Kidney tubule cell (primary cell): Measurements from ENCODE around the gene ACTL8.

Experiments used
- DNase-seq: peaks from one replicate; pipeline ENCODE4 v3.0.0-alpha.2; 2018; ENCODE audit warnings: low spot score

ACTL8 gene

DNA sequence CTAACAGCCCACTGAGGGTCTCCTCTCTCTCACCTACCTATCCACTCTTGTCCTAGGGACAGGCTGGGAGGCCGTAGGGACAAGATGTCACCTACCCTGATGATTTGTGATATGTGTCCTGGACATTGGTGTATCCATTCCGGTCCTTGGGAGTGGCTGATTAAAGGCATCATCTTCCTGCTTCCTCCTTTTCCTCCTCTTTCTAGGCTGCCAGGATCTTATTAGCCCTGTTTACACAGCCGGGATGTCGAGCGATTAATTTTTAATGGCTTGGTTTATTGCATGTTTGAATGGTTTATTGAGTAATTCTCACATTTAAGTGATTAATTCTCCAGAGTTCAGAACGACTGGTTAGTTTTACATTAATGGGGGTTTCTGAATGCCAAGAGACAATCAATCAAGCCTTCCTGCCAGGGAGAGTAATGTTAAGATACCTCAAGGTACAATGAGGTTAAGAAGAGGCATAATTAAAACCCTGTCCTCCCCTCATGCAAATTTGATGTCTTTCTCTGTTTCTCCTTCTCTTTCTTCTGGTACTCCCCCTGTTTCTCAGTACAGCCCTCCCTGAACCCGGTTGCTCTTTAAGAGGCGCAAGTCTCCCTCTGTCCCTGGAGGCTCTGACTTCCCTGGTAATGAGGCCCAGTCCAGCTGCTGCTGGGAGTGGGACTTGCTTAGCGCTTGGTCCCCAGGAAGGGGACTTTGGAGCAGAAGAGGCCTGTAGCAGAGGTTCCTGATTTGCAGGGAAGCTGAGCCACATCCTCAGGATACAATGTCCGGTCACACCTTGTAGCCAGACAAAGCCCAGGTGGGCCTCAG is 50.9 kb downstream of the ACTL8 start:
- no peak for DNase-seq

- no peak for DNase-seq
Measured at GRCh38 chr1:17808816-17809215, 53.7 kb downstream of the ACTL8 start.

GRCh38 chr1:17810668-17811067 is 55.5 kb downstream of the ACTL8 start:
- DNase-seq: no peak

GRCh38 chr1:17816511-17816910 is 61.4 kb downstream of the ACTL8 start:
- no peak for DNase-seq

DNA sequence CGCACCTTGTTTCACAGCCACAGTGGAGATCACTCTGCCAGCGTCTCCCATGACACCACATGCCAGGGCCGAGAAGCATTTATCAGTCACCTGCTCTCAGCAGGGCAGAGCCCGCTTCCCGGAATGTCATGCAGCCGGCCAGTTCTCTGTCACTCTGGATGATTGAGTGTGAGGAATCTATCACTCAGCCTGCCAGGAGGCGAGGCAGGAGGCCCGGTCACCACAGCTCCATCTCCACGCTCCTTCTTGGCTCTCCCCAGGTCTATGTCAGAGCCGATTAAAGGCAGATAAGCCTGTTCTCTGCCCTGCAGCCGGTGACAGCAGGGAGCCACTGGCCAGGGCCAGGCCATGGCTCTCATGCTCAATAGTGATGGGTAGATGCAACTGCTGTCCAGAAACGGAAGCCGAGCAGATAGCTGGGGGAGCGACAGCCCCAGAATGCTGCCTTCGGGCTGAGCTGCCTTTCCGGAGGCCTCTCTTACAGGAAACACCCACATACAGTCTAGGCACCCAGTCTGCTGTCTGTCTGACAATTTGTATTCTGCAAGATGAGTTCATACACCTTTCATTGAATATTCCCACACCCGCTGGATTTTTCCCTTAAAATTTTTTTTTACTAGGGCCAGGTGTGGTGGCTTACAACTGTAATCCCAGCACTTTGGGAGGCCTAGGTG is 64.1 kb downstream of the ACTL8 start:
- DNase-seq: peak; percentile 70

DNA sequence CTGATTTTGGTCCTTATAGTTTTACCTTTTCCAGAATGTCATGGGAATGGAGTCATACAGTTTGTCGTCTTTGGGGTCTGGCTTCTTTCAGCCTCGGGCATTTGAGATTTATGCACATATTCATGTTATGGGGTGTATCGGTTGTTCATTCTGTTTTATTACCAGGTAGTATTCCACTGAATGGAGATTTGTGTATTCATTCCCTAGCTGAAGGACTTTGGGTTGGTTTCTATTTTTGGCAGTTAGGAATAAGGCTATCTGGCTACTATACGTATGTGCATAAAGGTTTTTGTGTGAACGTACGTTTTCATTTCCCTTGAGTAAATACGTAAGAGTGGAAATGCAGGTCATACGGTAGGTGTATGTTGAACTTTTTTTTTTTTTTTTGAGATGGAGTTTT is 65.1 kb downstream of the ACTL8 start:
- DNase-seq: no peak

DNA sequence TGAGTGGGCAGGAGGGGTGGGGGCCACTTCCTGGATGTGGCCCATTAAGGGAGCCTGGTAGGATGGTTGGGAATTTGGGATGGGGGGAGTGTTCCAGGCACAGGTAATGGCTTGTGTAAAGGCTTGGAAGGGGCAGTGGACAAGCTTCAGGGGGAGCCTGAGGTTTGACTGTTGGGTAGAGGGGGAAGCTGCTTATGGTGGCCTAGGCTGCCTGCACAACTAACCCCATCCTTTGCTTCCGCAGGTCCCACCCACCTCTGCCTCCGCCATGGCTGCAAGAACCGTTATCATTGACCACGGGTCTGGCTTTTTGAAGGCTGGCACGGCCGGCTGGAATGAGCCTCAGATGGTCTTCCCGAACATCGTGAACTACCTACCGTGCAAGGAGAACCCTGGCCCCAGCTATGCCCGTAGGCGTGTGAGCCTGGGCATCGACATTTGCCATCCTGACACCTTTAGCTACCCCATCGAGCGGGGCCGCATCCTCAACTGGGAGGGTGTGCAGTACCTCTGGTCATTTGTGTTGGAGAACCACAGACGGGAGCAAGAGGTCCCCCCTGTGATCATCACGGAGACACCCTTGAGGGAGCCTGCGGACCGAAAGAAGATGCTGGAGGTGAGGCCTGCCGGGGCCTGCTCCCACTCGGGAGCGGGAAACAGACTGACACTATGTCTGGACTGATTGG is 67.8 kb downstream of the ACTL8 start:
- no peak for DNase-seq

GRCh38 chr1:17825273-17826164 is 70.4 kb downstream of the ACTL8 start:
- no peak for DNase-seq

- DNase-seq: peak; percentile 38
Measured at GRCh38 chr1:17826165-17826488, 71.0 kb downstream of the ACTL8 start.

- DNase-seq: no peak
Measured at GRCh38 chr1:17828991-17829390, 73.9 kb downstream of the ACTL8 start.

- DNase-seq: no peak
Measured at GRCh38 chr1:17829579-17829978, 74.4 kb downstream of the ACTL8 start.

- peak; percentile 34 for DNase-seq
Measured at GRCh38 chr1:17831597-17831996, 76.5 kb downstream of the ACTL8 start.

DNA sequence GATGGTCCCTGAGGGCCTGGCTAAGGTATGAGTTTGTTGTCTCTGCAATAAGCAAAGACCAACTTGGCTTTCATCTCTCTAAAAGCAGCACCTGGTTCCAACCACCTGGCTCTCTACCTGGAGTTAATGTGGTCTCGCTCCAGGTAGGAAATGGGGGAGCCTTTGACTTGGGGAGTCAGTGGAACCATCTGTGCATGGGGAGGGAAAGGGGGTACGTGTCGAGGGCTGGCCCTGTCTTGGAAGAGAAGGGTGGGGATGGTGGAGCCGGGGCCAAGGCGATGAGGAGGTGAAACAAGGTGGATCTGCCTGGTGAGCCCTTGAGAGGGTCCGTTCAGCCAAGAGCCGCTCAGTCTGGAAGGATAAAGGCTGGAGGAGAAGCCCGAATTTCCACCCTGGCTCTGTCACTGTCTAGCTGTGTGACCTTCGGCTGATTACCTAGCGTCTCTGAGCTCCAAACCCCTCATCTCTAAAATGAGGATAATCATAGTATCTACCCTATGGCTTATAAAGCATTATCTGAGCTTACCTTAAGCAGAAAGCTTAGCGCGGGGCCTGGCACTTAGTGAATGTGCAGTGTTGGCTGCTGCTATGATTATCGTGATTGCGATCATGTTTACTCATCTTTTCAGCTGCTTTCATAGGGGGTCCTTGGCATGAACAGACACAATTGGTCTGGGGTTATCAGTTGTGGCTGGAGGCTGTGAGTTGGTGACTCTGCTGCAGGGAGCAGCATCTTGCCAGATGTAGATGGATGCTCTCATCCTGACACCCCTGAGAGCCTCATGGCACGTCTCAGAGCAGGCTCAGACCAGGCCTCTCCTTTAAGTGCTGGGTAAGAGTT is 78.7 kb downstream of the ACTL8 start:
- no peak for DNase-seq

DNA sequence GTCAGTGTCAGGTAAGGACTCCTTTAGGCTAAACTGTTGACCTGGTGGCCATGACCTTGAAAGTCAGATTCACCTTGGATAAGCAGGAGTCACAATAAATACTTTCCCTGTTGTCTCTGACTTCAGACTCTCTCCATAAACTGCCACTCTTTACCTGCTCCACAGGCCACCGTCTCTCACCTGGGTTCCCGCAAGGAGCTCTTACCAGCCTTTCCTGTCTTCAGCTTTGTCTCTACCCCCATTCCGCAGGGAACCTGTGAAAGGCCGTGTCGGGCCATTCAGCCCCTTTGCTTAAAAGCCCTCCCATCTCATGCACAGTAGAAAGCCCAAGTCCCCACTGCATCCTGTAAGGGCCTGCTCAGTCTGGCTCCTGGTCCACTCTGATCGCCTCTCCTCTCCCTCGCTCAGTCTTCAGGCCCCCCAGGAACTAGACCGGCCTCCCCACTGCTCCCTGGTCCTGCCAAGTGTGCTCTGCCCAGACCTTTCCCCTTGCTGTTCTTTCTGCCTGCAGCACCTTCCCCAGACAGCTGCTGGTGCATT is 79.5 kb downstream of the ACTL8 start:
- DNase-seq: no peak

- DNase-seq: no peak
Measured at GRCh38 chr1:17837233-17838030, 82.3 kb downstream of the ACTL8 start.

GRCh38 chr1:17839641-17840196 is 84.6 kb downstream of the ACTL8 start:
- no peak for DNase-seq

DNA sequence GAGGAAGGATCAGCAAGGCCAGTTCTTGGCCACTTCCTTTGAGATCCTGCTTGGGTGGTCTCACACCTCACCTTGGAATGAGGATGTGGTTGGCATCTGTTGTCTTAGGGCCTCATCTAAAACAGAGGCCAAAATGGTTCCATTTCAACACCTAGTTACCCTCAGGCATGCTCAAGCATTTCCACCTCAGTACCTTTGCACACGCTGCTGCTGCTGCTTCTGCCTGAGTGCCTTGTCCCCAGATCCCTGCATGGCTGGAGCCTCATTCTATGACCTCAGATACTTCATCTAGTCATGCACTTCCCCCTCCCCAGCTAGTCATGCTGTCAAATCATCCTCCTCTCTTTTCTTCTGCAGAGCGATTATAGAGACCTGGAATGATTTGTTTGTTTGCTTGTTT is 86.8 kb downstream of the ACTL8 start:
- peak; percentile 55 for DNase-seq

DNA sequence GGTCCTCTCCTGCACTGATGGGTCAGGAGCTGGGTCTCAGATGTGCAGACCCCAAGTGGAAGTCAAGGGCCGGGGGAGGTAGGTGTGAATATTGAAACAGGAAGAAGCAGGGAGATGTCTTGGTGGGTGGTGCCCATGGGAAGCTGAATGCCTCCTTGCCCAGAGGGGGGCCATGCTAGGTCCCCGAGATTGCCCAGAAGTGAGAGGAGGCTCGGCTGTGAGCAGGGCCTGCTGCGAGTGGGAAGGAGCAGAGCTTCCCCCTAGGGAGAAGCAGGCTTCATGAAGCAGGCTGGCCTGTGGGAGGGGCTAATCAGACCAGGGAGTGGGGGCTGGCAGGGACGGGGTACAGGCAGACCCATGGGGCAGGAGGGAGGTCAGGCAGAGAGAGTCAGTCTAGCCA is 87.6 kb downstream of the ACTL8 start:
- no peak for DNase-seq

DNA sequence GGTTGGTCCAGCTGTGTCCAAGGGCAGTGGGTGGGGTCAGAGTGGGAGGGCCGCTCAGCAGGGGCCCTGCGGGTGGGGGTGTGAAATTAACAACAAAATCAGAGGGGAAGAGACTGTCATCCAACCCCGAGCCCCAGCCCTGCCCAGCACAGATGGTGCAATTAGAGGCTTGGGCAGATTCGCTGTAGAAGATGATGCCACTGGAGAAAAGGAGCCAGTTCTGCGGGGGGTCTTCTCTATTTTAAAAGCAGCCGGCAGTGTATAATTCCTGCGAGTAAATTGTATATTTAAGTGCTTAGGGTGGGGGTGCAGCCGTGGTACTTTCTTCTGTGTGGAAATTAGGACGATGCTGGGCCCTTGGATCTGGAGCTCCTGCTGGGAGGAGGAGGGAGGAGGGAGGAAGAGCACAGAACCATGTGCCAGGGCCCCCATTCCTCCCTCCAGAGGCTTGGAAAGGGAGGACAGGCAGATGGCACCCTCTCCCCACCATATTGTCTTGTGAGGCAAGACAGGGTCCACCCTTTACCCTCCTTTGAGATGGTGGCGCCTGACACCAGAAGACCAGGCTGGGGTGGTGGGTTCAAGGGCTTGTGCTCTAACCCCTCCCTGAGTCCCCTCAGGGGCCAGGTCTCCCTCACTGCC is 89.2 kb downstream of the ACTL8 start:
- DNase-seq: no peak
